Hepatocyte (in vitro differentiated cells): ENCODE data around the gene C2. TPM values are rescaled to one million over a fixed set of nuclear protein-coding genes. Genes with fewer than 3 reads are reported as not detected.
"Not testable (repeated sequence)": the region's sequence is repeated elsewhere in the genome, so short reads cannot be mapped to it uniquely, and the experiment has no call there.

Experiments
- DNase-seq: peaks from one replicate; pipeline ENCODE4 v3.0.0-alpha.2; 2016; ENCODE audit warnings: low spot score
- H2AFZ ChIP-seq: fragments of 200-600 bp; sonication (generic); 2 replicates; pipeline ENCODE4 v1.6.0; 2016; ENCODE audit warnings: antibody characterized with exemption, mild to moderate bottlenecking
- H3K27ac ChIP-seq: fragments of 200-600 bp; sonication (generic); 2 replicates; pipeline ENCODE4 v1.5.1; 2016; ENCODE audit warnings: mild to moderate bottlenecking
- H3K27me3 ChIP-seq: fragments of 200-600 bp; sonication (generic); 2 replicates; pipeline ENCODE4 v1.6.1; 2016
- H3K36me3 ChIP-seq: fragments of 200-600 bp; sonication (generic); replicated peaks from 2 replicates; pipeline ENCODE4 v1.5.1; 2016; ENCODE audit warnings: low read depth; ENCODE audit not compliant: insufficient read depth
- H3K4me1 ChIP-seq: fragments of 200-600 bp; sonication (generic); 2 replicates; pipeline ENCODE4 v1.5.1; 2016; ENCODE audit warnings: mild to moderate bottlenecking, moderate library complexity; ENCODE audit not compliant: insufficient read depth
- H3K4me2 ChIP-seq: fragments of 200-600 bp; sonication (generic); 2 replicates; pipeline ENCODE4 v1.6.0; 2016
- H3K4me3 ChIP-seq: fragments of 200-600 bp; sonication (generic); 2 replicates; pipeline ENCODE4 v1.5.1; 2016; ENCODE audit warnings: mild to moderate bottlenecking
- H3K79me2 ChIP-seq: fragments of 200-600 bp; sonication (generic); 2 replicates; pipeline ENCODE4 v1.6.0; 2017; ENCODE audit warnings: mild to moderate bottlenecking
- H3K9me2 ChIP-seq: fragments of 200-600 bp; sonication (generic); replicated peaks from 2 replicates; pipeline ENCODE4 v1.6.0; 2017; ENCODE audit warnings: mild to moderate bottlenecking; ENCODE audit not compliant: insufficient read depth
- H3K9me3 ChIP-seq: fragments of 200-600 bp; sonication (generic); 2 replicates; pipeline ENCODE4 v1.5.1; 2016; ENCODE audit warnings: low read depth, mild to moderate bottlenecking
- H4K20me1 ChIP-seq: fragments of 200-600 bp; sonication (generic); 2 replicates; pipeline ENCODE4 v1.6.0; 2016; ENCODE audit warnings: mild to moderate bottlenecking; ENCODE audit not compliant: insufficient read depth, poor library complexity, severe bottlenecking
- CTCF ChIP-seq: fragments of 200-600 bp; sonication (generic); IDR thresholded peaks from 2 replicates; pipeline ENCODE4 v1.5.1; 2016; ENCODE audit warnings: antibody characterized with exemption, mild to moderate bottlenecking; ENCODE audit not compliant: poor library complexity
- EZH2 ChIP-seq: fragments of 200-600 bp; sonication (generic); IDR thresholded peaks from 2 replicates; pipeline ENCODE4 v1.6.1; 2016; ENCODE audit warnings: antibody characterized with exemption, mild to moderate bottlenecking, borderline replicate concordance
- EZH2phosphoT487 ChIP-seq: fragments of 200-600 bp; sonication (generic); IDR thresholded peaks from one replicate; pipeline ENCODE4 v1.6.1; 2018; ENCODE audit warnings: antibody characterized with exemption, mild to moderate bottlenecking, low read depth, moderate library complexity; ENCODE audit not compliant: unreplicated experiment, severe bottlenecking
- WGBS: methylation state at CpG from one replicate; pipeline ENCODE4 v1.1.6; 2016; ENCODE audit warnings: low lambda C conversion rate; ENCODE audit errors: missing lambda C conversion rate; 5-methylcytosine and 5-hydroxymethylcytosine counted together
- polyA plus RNA-seq: library from polyadenylated mRNA; unstranded; fragments of >200 nt; fragmentation: Nextera tagmentation; extraction: Ambion mirVana; gene quantifications from 2 replicates; pipeline ENCODE4 v1.2.1, GENCODE V29; 2016
- total RNA-seq: library from RNA; depleted of rRNA; stranded (reverse); fragments of >200 nt; gene quantifications from 2 replicates; pipeline ENCODE4 v1.2.3, GENCODE V29; 2014

C2 gene
- total and polyA plus RNA-seq, 2 experiments from 2014 or later = 46.4 to 48.3 TPM

GRCh38 chr6:31908791-31909190, 18.7 kb upstream of the C2 start:
- Histone ChIP-seq H4K20me1 (no peaks in the 10 kb centered on the region), H3K9me2 (no peaks in the 10 kb centered on the region), H3K27ac (no peak overlapping the region), H3K9me3 (no peaks in the 10 kb centered on the region), H3K79me2 (no peaks in the 10 kb centered on the region), H3K4me1 (peaks cover under 1% of the 10 kb centered on the region), H3K27me3 (no peaks in the 10 kb centered on the region), H3K36me3 (no peaks in the 10 kb centered on the region), H3K4me2 (no peak overlapping the region), H2AFZ (no peak overlapping the region), H3K4me3 (no peak overlapping the region)
- no peak for DNase-seq
- TF ChIP-seq CTCF (no peak), EZH2phosphoT487 (no peak), EZH2 (no peak)
- 62% methylated on average over 4 of the region's 4 CpGs for WGBS

GRCh38 chr6:31909298-31909697, 18.2 kb upstream of the C2 start:
- H2AFZ ChIP-seq, H3K4me3 ChIP-seq, H3K4me2 ChIP-seq, H3K27ac ChIP-seq, DNase-seq, H3K9me3 ChIP-seq, H3K27me3 ChIP-seq, H3K4me1 ChIP-seq, H3K79me2 ChIP-seq, H4K20me1 ChIP-seq, H3K9me2 ChIP-seq, H3K36me3 ChIP-seq: not testable (repeated sequence)
- WGBS = 79% methylated on average over 7 of the region's 7 CpGs

GRCh38 chr6:31911826-31912585, 15.5 kb upstream of the C2 start:
- Histone ChIP-seq H2AFZ (no peak overlapping the region), H3K9me2 (no peaks in the 10 kb centered on the region), H3K4me1 (no peaks in the 10 kb centered on the region), H4K20me1 (no peaks in the 10 kb centered on the region), H3K36me3 (no peaks in the 10 kb centered on the region), H3K27ac (no peak overlapping the region), H3K27me3 (no peaks in the 10 kb centered on the region), H3K4me3 (no peak overlapping the region), H3K79me2 (no peaks in the 10 kb centered on the region), H3K4me2 (no peak overlapping the region), H3K9me3 (no peaks in the 10 kb centered on the region)
- WGBS = 80% methylated on average over 11 of the region's 11 CpGs
- DNase-seq = no peak
- TF ChIP-seq EZH2 (no peak), CTCF (no peak), EZH2phosphoT487 (no peak)

- no peaks in the 10 kb centered on the region for H3K27me3 ChIP-seq
- H3K79me2 ChIP-seq = no peaks in the 10 kb centered on the region
- H3K9me3 ChIP-seq = no peaks in the 10 kb centered on the region
- H3K27ac ChIP-seq = no peak overlapping the region
- DNase-seq = no peak
- no peaks in the 10 kb centered on the region for H4K20me1 ChIP-seq
- TF ChIP-seq EZH2 (no peak), EZH2phosphoT487 (no peak), CTCF (no peak)
- H3K4me3 ChIP-seq = no peak overlapping the region
- no peaks in the 10 kb centered on the region for H3K36me3 ChIP-seq
- no peak overlapping the region for H3K4me2 ChIP-seq
- no peaks in the 10 kb centered on the region for H3K4me1 ChIP-seq
- H3K9me2 ChIP-seq = no peaks in the 10 kb centered on the region
- no peak overlapping the region for H2AFZ ChIP-seq
Observed at GRCh38 chr6:31915351-31915750, 12.2 kb upstream of the C2 start.
